GM23338 (cell line): ENCODE data around the gene SACM1L. TPM values are rescaled to one million over a fixed set of nuclear protein-coding genes. Genes with fewer than 3 reads are reported as not detected.

Source experiments
- ATAC-seq: fragments of 200-7000 bp; cut with Tn5 transposase; 3 replicates; pipeline ENCODE4 v1.9.1; 2020
- DNase-seq: peaks from one replicate; pipeline ENCODE4 v3.0.0-alpha.2; 2015; ENCODE audit warnings: low spot score
- H2AFZ ChIP-seq: fragments of 200-600 bp; sonication (generic); 2 replicates; pipeline ENCODE4 v1.8.0; 2016; ENCODE audit warnings: antibody characterized with exemption, mild to moderate bottlenecking, moderate library complexity
- H3F3A ChIP-seq: fragments of 200-600 bp; sonication (generic); replicated peaks from 2 replicates; pipeline ENCODE4 v1.8.0; 2017; ENCODE audit warnings: antibody characterized with exemption, mixed run types, low read depth
- H3K27ac ChIP-seq: fragments of 200-600 bp; sonication (generic); 2 replicates; pipeline ENCODE4 v1.6.1; 2016; ENCODE audit warnings: low read depth
- H3K27me3 ChIP-seq: fragments of 200-600 bp; sonication (generic); 2 replicates; pipeline ENCODE4 v1.8.0; 2016; ENCODE audit warnings: mild to moderate bottlenecking, mixed run types, moderate library complexity; ENCODE audit not compliant: insufficient read depth
- H3K36me3 ChIP-seq: fragments of 200-600 bp; sonication (generic); 2 replicates; pipeline ENCODE4 v1.8.0; 2016; ENCODE audit warnings: mild to moderate bottlenecking; ENCODE audit not compliant: insufficient read depth
- H3K4me1 ChIP-seq: fragments of 200-600 bp; sonication (generic); 2 replicates; pipeline ENCODE4 v1.8.0; 2016; ENCODE audit warnings: mild to moderate bottlenecking, moderate library complexity; ENCODE audit not compliant: insufficient read depth
- H3K4me2 ChIP-seq: fragments of 200-600 bp; sonication (generic); 2 replicates; pipeline ENCODE4 v1.7.1; 2017; ENCODE audit warnings: mixed run types
- H3K4me3 ChIP-seq: fragments of 200-600 bp; sonication (generic); 2 replicates; pipeline ENCODE4 v1.6.1; 2016; ENCODE audit warnings: mixed run types
- H3K79me2 ChIP-seq: fragments of 200-600 bp; sonication (generic); replicated peaks from 2 replicates; pipeline ENCODE4 v1.8.0; 2017; ENCODE audit warnings: mild to moderate bottlenecking; ENCODE audit not compliant: insufficient read depth
- H3K9me2 ChIP-seq: fragments of 200-600 bp; sonication (generic); 2 replicates; pipeline ENCODE4 v1.8.0; 2017; ENCODE audit not compliant: insufficient read depth
- H4K20me1 ChIP-seq: fragments of 200-600 bp; sonication (generic); replicated peaks from 2 replicates; pipeline ENCODE4 v1.8.0; 2017; ENCODE audit warnings: mild to moderate bottlenecking; ENCODE audit not compliant: insufficient read depth
- H3K27ac Mint-ChIP-seq: 2 replicates; pipeline ENCODE4 v1.8.0; 2020; ENCODE audit warnings: inconsistent platforms, mild to moderate bottlenecking, moderate library complexity, mixed read lengths
- H3K27me3 Mint-ChIP-seq: 3 replicates; pipeline ENCODE4 v1.8.0; 2022; ENCODE audit warnings: low read depth, mild to moderate bottlenecking, moderate library complexity, mixed read lengths, inconsistent platforms; ENCODE audit not compliant: insufficient read depth, poor library complexity
- H3K36me3 Mint-ChIP-seq: 3 replicates; pipeline ENCODE4 v1.8.0; 2021; ENCODE audit warnings: low read depth, mild to moderate bottlenecking, inconsistent platforms, moderate library complexity, mixed read lengths
- H3K4me1 Mint-ChIP-seq: 3 replicates; pipeline ENCODE4 v1.8.0; 2020; ENCODE audit warnings: mild to moderate bottlenecking, inconsistent platforms, mixed read lengths
- H3K4me3 Mint-ChIP-seq: 3 replicates; pipeline ENCODE4 v1.8.0; 2021; ENCODE audit warnings: moderate library complexity, mild to moderate bottlenecking, inconsistent platforms, mixed read lengths
- H3K9me3 Mint-ChIP-seq: 3 replicates; pipeline ENCODE4 v1.8.0; 2020; ENCODE audit warnings: moderate library complexity, mild to moderate bottlenecking, inconsistent platforms, mixed read lengths
- EZH2phosphoT487 ChIP-seq: fragments of 200-600 bp; sonication (generic); IDR thresholded peaks from one replicate; pipeline ENCODE4 v1.8.1; 2018; ENCODE audit warnings: antibody characterized with exemption; ENCODE audit not compliant: unreplicated experiment
- JUNB ChIP-seq: IDR thresholded peaks from one replicate; pipeline ENCODE4 v1.6.1; 2016; ENCODE audit warnings: antibody characterized with exemption; ENCODE audit not compliant: unreplicated experiment
- NANOG ChIP-seq: IDR thresholded peaks from 2 replicates; pipeline ENCODE4 v1.6.1; 2016; ENCODE audit warnings: antibody characterized with exemption, borderline replicate concordance
- POLR2AphosphoS5 ChIP-seq: IDR thresholded peaks from 2 replicates; pipeline ENCODE4 v1.6.1; 2016; ENCODE audit warnings: antibody characterized with exemption, low read depth
- STAT1 ChIP-seq: IDR thresholded peaks from one replicate; pipeline ENCODE4 v1.6.1; 2016; ENCODE audit warnings: antibody characterized with exemption; ENCODE audit not compliant: unreplicated experiment
- ZNF114 ChIP-seq: fragments of 250-450 bp; sonication (Bioruptor Pico); IDR thresholded peaks from 2 replicates; pipeline ENCODE4 v1.5.0; 2020; ENCODE audit warnings: mild to moderate bottlenecking, moderate library complexity
- ZNF331 ChIP-seq: fragments of 250-450 bp; sonication (Bioruptor Pico); IDR thresholded peaks from 2 replicates; pipeline ENCODE4 v1.5.0; 2020; ENCODE audit warnings: low read depth, mild to moderate bottlenecking, moderate library complexity
- polyA plus RNA-seq: library from polyadenylated mRNA; unstranded; fragments of >200 nt; fragmentation: Nextera tagmentation; extraction: Ambion mirVana; gene quantifications from 2 replicates; pipeline ENCODE4 v1.2.1, GENCODE V29; 2016
- total RNA-seq: library from RNA; depleted of rRNA; stranded (reverse); fragments of >200 nt; shearing (Covaris generic); gene quantifications from 2 replicates; pipeline ENCODE4 v1.2.3, GENCODE V29; 2014
- TF ChIP-seq, protein P1 (sequence below): IDR thresholded peaks from one replicate; pipeline ENCODE4 v1.6.1; 2018; ENCODE audit warnings: antibody characterized with exemption; ENCODE audit not compliant: unreplicated experiment
- TF ChIP-seq, protein P2 (sequence below): fragments of 250-450 bp; sonication (Bioruptor Pico); IDR thresholded peaks from 2 replicates; pipeline ENCODE4 v1.5.0; 2020; ENCODE audit warnings: mild to moderate bottlenecking, moderate library complexity
- TF ChIP-seq, protein P3 (sequence below), 2 experiments: fragments of 200-600 bp in 1 of 2; sonication (generic) in 1 of 2; conservative IDR thresholded peaks; 2 replicates each; pipeline versions ENCODE4 v1.5.1 to v1.6.1; 2016 to 2017; ENCODE audit warnings: antibody characterized with exemption in 2 of 2, low read depth in 2 of 2, mild to moderate bottlenecking in 2 of 2, moderate library complexity in 1 of 2

Gene SACM1L
- total and polyA plus RNA-seq, 2 experiments from 2014 or later = 43.5 to 97.8 TPM

DNA sequence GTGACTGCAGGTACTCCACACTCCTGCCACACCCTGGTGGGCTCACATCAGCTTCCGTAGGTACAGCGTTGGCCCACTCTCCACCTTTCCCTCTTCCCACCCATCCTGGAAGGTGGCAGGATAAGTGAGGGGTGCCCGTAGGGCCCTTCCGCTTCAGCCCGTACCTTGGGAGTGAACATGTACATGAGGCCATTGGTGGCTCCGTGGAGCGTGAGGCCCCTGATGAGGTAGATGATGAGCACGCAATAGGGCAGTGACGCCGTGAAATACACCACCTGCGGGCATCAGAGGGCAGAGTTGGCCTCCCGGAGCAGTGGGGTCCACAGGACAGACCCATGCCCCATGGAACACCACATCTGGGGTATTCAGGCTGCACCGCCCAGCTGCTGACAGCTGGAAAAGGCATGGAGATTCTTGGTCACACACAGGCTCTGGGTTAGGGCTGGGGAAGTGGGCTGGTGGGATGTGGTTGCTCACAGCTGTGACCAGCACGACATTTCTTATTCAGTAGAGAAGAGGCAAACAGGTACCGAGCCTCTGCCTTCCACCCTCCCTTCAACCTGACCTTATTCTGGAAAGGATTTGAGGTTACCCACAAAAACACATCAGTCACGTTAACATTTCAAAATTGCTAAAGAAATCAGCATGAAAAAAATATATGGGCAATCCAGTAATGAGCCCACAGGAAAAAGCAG lies 83.3 kb downstream of the SACM1L start:
- no peak overlapping the region for H3K4me3 ChIP-seq
- no peaks in the 10 kb centered on the region for H3K4me1 Mint-ChIP-seq
- H4K20me1 ChIP-seq = no peaks in the 10 kb centered on the region
- TF ChIP-seq NANOG = no peak
- TF ChIP-seq STAT1 = no peak
- H3K9me2 ChIP-seq = 0 out of 2 replicates have a peak, but pooled peaks cover 13% of the 10 kb centered on the region
- peaks cover 2% of the 10 kb centered on the region; the same call in 2 of the 3 replicates for H3K9me3 Mint-ChIP-seq
- H3K27ac Mint-ChIP-seq = no peak overlapping the region
- no peaks in the 10 kb centered on the region for H3K36me3 ChIP-seq
- H3K27me3 Mint-ChIP-seq = peaks cover 8% of the 10 kb centered on the region
- no peak overlapping the region for H3K4me2 ChIP-seq
- ATAC-seq (no peak), DNase-seq (no peak)
- H2AFZ ChIP-seq = no peak overlapping the region
- H3K27ac ChIP-seq = no peak overlapping the region
- peaks cover 6% of the 10 kb centered on the region for H3K4me1 ChIP-seq
- no peaks in the 10 kb centered on the region; the same call in 2 of the 3 replicates for H3K36me3 Mint-ChIP-seq
- no peak overlapping the region for H3K4me3 Mint-ChIP-seq
- no peaks in the 10 kb centered on the region for H3F3A ChIP-seq
- no peaks in the 10 kb centered on the region for H3K27me3 ChIP-seq
- H3K79me2 ChIP-seq = no peaks in the 10 kb centered on the region

DNA sequence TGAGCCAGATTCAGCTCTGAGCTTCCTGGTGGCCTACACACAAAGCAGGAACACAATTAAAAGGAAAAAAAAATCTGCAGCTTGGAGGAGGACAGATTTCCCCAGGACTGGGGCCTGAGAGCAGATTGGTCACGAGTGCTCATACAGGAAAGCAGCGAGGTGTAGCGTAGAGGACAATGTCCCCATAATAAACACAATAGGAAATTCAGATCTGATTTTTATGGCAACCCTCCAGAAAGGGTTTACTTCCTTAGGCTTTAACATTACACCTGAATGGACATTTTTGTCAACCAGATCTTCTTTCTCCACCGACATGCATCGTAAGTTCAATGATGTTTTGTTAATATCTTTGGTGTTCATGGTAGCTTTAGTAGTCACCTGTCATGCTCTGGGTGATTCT lies 83.9 kb downstream of the SACM1L start:
- no peak overlapping the region for H2AFZ ChIP-seq
- H3K27ac ChIP-seq = no peak overlapping the region
- ATAC-seq = no peak
- H3K9me3 Mint-ChIP-seq = no peaks in the 10 kb centered on the region
- H3K36me3 Mint-ChIP-seq = no peaks in the 10 kb centered on the region
- H3K4me1 ChIP-seq = peaks cover 6% of the 10 kb centered on the region
- no peaks in the 10 kb centered on the region for H4K20me1 ChIP-seq
- H3K27me3 Mint-ChIP-seq = peaks cover 8% of the 10 kb centered on the region
- no peak overlapping the region for H3K4me3 Mint-ChIP-seq
- H3F3A ChIP-seq = no peaks in the 10 kb centered on the region
- H3K4me3 ChIP-seq = no peak overlapping the region
- H3K4me1 Mint-ChIP-seq = peaks cover 4% of the 10 kb centered on the region; the same call in 2 of the 3 replicates
- H3K27ac Mint-ChIP-seq = no peak overlapping the region
- H3K9me2 ChIP-seq = 0 out of 2 replicates have a peak, but pooled peaks cover 10% of the 10 kb centered on the region
- no peak overlapping the region for H3K4me2 ChIP-seq
- no peak for DNase-seq
- H3K27me3 ChIP-seq = no peaks in the 10 kb centered on the region
- no peaks in the 10 kb centered on the region for H3K79me2 ChIP-seq
- no peaks in the 10 kb centered on the region for H3K36me3 ChIP-seq
- no peak for TF ChIP-seq NANOG
- no peak for TF ChIP-seq POLR2AphosphoS5
- TF ChIP-seq STAT1 = no peak
- no peak for TF ChIP-seq ZNF331 (CRISPR knock-in tag)
- TF ChIP-seq ZNF114 (CRISPR knock-in tag) = no peak
- no peak for TF ChIP-seq JUNB
- TF ChIP-seq, protein P1, sequence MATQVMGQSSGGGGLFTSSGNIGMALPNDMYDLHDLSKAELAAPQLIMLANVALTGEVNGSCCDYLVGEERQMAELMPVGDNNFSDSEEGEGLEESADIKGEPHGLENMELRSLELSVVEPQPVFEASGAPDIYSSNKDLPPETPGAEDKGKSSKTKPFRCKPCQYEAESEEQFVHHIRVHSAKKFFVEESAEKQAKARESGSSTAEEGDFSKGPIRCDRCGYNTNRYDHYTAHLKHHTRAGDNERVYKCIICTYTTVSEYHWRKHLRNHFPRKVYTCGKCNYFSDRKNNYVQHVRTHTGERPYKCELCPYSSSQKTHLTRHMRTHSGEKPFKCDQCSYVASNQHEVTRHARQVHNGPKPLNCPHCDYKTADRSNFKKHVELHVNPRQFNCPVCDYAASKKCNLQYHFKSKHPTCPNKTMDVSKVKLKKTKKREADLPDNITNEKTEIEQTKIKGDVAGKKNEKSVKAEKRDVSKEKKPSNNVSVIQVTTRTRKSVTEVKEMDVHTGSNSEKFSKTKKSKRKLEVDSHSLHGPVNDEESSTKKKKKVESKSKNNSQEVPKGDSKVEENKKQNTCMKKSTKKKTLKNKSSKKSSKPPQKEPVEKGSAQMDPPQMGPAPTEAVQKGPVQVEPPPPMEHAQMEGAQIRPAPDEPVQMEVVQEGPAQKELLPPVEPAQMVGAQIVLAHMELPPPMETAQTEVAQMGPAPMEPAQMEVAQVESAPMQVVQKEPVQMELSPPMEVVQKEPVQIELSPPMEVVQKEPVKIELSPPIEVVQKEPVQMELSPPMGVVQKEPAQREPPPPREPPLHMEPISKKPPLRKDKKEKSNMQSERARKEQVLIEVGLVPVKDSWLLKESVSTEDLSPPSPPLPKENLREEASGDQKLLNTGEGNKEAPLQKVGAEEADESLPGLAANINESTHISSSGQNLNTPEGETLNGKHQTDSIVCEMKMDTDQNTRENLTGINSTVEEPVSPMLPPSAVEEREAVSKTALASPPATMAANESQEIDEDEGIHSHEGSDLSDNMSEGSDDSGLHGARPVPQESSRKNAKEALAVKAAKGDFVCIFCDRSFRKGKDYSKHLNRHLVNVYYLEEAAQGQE = no peak
- no peak for TF ChIP-seq EZH2phosphoT487
- TF ChIP-seq, protein P2, sequence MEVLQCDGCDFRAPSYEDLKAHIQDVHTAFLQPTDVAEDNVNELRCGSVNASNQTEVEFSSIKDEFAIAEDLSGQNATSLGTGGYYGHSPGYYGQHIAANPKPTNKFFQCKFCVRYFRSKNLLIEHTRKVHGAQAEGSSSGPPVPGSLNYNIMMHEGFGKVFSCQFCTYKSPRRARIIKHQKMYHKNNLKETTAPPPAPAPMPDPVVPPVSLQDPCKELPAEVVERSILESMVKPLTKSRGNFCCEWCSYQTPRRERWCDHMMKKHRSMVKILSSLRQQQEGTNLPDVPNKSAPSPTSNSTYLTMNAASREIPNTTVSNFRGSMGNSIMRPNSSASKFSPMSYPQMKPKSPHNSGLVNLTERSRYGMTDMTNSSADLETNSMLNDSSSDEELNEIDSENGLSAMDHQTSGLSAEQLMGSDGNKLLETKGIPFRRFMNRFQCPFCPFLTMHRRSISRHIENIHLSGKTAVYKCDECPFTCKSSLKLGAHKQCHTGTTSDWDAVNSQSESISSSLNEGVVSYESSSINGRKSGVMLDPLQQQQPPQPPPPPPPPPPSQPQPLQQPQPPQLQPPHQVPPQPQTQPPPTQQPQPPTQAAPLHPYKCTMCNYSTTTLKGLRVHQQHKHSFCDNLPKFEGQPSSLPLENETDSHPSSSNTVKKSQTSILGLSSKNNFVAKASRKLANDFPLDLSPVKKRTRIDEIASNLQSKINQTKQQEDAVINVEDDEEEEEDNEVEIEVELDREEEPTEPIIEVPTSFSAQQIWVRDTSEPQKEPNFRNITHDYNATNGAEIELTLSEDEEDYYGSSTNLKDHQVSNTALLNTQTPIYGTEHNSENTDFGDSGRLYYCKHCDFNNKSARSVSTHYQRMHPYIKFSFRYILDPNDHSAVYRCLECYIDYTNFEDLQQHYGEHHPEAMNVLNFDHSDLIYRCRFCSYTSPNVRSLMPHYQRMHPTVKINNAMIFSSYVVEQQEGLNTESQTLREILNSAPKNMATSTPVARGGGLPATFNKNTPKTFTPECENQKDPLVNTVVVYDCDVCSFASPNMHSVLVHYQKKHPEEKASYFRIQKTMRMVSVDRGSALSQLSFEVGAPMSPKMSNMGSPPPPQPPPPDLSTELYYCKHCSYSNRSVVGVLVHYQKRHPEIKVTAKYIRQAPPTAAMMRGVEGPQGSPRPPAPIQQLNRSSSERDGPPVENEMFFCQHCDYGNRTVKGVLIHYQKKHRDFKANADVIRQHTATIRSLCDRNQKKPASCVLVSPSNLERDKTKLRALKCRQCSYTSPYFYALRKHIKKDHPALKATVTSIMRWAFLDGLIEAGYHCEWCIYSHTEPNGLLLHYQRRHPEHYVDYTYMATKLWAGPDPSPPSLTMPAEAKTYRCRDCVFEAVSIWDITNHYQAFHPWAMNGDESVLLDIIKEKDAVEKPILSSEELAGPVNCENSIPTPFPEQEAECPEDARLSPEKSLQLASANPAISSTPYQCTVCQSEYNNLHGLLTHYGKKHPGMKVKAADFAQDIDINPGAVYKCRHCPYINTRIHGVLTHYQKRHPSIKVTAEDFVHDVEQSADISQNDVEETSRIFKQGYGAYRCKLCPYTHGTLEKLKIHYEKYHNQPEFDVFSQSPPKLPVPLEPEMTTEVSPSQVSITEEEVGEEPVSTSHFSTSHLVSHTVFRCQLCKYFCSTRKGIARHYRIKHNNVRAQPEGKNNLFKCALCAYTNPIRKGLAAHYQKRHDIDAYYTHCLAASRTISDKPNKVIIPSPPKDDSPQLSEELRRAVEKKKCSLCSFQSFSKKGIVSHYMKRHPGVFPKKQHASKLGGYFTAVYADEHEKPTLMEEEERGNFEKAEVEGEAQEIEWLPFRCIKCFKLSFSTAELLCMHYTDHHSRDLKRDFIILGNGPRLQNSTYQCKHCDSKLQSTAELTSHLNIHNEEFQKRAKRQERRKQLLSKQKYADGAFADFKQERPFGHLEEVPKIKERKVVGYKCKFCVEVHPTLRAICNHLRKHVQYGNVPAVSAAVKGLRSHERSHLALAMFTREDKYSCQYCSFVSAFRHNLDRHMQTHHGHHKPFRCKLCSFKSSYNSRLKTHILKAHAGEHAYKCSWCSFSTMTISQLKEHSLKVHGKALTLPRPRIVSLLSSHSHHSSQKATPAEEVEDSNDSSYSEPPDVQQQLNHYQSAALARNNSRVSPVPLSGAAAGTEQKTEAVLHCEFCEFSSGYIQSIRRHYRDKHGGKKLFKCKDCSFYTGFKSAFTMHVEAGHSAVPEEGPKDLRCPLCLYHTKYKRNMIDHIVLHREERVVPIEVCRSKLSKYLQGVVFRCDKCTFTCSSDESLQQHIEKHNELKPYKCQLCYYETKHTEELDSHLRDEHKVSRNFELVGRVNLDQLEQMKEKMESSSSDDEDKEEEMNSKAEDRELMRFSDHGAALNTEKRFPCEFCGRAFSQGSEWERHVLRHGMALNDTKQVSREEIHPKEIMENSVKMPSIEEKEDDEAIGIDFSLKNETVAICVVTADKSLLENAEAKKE = no peak
- TF ChIP-seq, protein P3, sequence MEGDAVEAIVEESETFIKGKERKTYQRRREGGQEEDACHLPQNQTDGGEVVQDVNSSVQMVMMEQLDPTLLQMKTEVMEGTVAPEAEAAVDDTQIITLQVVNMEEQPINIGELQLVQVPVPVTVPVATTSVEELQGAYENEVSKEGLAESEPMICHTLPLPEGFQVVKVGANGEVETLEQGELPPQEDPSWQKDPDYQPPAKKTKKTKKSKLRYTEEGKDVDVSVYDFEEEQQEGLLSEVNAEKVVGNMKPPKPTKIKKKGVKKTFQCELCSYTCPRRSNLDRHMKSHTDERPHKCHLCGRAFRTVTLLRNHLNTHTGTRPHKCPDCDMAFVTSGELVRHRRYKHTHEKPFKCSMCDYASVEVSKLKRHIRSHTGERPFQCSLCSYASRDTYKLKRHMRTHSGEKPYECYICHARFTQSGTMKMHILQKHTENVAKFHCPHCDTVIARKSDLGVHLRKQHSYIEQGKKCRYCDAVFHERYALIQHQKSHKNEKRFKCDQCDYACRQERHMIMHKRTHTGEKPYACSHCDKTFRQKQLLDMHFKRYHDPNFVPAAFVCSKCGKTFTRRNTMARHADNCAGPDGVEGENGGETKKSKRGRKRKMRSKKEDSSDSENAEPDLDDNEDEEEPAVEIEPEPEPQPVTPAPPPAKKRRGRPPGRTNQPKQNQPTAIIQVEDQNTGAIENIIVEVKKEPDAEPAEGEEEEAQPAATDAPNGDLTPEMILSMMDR (conservative IDR thresholded peaks at IDR 0.05; ENCODE audit: low read depth in 2 of 2) = no peak
